ENCODE results near the gene ENTR1.
A peak's percentile ranks its signal among the peaks of the same experiment; 100 is the strongest.

ENTR1 gene

GRCh38 chr9:136373300-136374182 is 36.9 kb downstream of the ENTR1 start, which contains the start of gene CARD9:
Gene CARD9, minus strand, starts transcription at chr9:136373669. Its CDS starts 1,591 bp downstream, at chr9:136372078.
- CTCF ChIA-PET = interaction anchor here (1.0 to 5.4 kb wide), 3 partner anchors 11 to 17 kb away, joined by 3 to 39 read pairs (median 3); partner anchors contain the start of gene DNLZ
- TF ChIP-seq CTCF (IDR thresholded peaks at IDR 0.05; ENCODE audit: control extremely low read depth, extremely low read depth, low read depth, missing control alignments) = no peak
- POLR2A ChIA-PET = no interaction called here
- DNase-seq (ENCODE audit: extremely low spot score) = peak; percentile 75

GRCh38 chr9:136372561-136373299 is 37.7 kb downstream of the ENTR1 start:
- POLR2A ChIA-PET = interaction anchor here (0.6 kb wide), 1 partner anchor 13 kb away, joined by 4 read pairs; no protein-coding TSS in a partner anchor
- peak; percentile 11 for TF ChIP-seq CTCF (IDR thresholded peaks at IDR 0.05; ENCODE audit: control extremely low read depth, extremely low read depth, low read depth, missing control alignments)
- DNase-seq (ENCODE audit: extremely low spot score) = peak; percentile 50
- CTCF ChIA-PET = interaction anchor here (5.4 kb wide), 1 partner anchor 10 kb away, joined by 39 read pairs; the partner anchor contains the start of gene DNLZ

- ChIA-PET CTCF (interaction anchor here (5.4 kb wide), 1 partner anchor 9 kb away, joined by 39 read pairs; the partner anchor contains the start of gene DNLZ), POLR2A (no interaction called here)
Observed at GRCh38 chr9:136372006-136372405, 38.4 kb downstream of the ENTR1 start.

GRCh38 chr9:136371533-136371880 is 38.9 kb downstream of the ENTR1 start:
- TF ChIP-seq CTCF (IDR thresholded peaks at IDR 0.05; ENCODE audit: control extremely low read depth, extremely low read depth, low read depth, missing control alignments) = no peak
- no peak for DNase-seq (ENCODE audit: extremely low spot score)
- POLR2A ChIA-PET = no interaction called here
- CTCF ChIA-PET = interaction anchor here (5.4 kb wide), 1 partner anchor 9 kb away, joined by 39 read pairs; the partner anchor contains the start of gene DNLZ

More at GRCh38 chr9:136372006-136372405, 38.4 kb downstream of the ENTR1 start:
- no peak for DNase-seq (ENCODE audit: extremely low spot score)
- no peak for TF ChIP-seq CTCF (IDR thresholded peaks at IDR 0.05; ENCODE audit: control extremely low read depth, extremely low read depth, low read depth, missing control alignments)

GRCh38 chr9:136370687-136371532 is 39.5 kb downstream of the ENTR1 start:
- CTCF ChIA-PET = interaction anchor here (5.4 kb wide), 1 partner anchor 8 kb away, joined by 39 read pairs; the partner anchor contains the start of gene DNLZ
- POLR2A ChIA-PET = no interaction called here

More at GRCh38 chr9:136370687-136371532, 39.5 kb downstream of the ENTR1 start:
- TF ChIP-seq CTCF (IDR thresholded peaks at IDR 0.05; ENCODE audit: control extremely low read depth, extremely low read depth, low read depth, missing control alignments) = no peak
- DNase-seq (ENCODE audit: extremely low spot score) = no peak
